HL-60 (cell line): ENCODE results near the gene STRN3.

Experiments used
- DNase-seq, 2 experiments: peaks; one replicate each; pipeline ENCODE4 v3.0.0-alpha.2; 2010 to 2020; ENCODE audit warnings: low read depth in 1 of 2, low spot score in 1 of 2
- H3K27ac ChIP-seq: fragments of 250-450 bp; sonication (Bioruptor Pico); replicated peaks from 2 replicates; pipeline ENCODE4 v1.5.1; 2020; ENCODE audit warnings: mild to moderate bottlenecking, moderate library complexity
- H3K27me3 ChIP-seq: fragments of 250-450 bp; sonication (Bioruptor Pico); 2 replicates; pipeline ENCODE4 v1.5.1; 2021; ENCODE audit warnings: mild to moderate bottlenecking, moderate library complexity; ENCODE audit not compliant: insufficient read depth, poor library complexity, severe bottlenecking
- H3K4me3 ChIP-seq: replicated peaks from 2 replicates; pipeline ENCODE4 v1.5.1; 2011; ENCODE audit warnings: mild to moderate bottlenecking, control low read depth, low read length; ENCODE audit not compliant: insufficient read depth
- CTCF ChIP-seq: IDR thresholded peaks from one replicate; pipeline ENCODE4 v1.5.1; 2011; ENCODE audit warnings: low read length, control low read depth, inconsistent platforms; ENCODE audit not compliant: insufficient read depth
- GABPA ChIP-seq: IDR thresholded peaks from 2 replicates; pipeline ENCODE4 v1.6.1; 2012; ENCODE audit warnings: low read depth
- POLR2AphosphoS5 ChIP-seq: IDR thresholded peaks from 2 replicates; pipeline ENCODE4 v1.6.1; 2012; ENCODE audit warnings: low read depth
- REST ChIP-seq: IDR thresholded peaks from 2 replicates; pipeline ENCODE4 v1.6.1; 2012; ENCODE audit warnings: low read depth; ENCODE audit not compliant: insufficient replicate concordance
- SPI1 ChIP-seq: IDR thresholded peaks from 2 replicates; pipeline ENCODE4 v1.6.1; 2012; ENCODE audit warnings: low read depth, mild to moderate bottlenecking, borderline replicate concordance

STRN3 gene

GRCh38 chr14:30849983-30850382 lies 176.2 kb downstream of the STRN3 start:
- Histone ChIP-seq H3K4me3 (no peak overlapping the region), H3K27me3 (no peaks in the 10 kb centered on the region), H3K27ac (no peak overlapping the region)
- TF ChIP-seq REST (no peak), GABPA (no peak), SPI1 (no peak), POLR2AphosphoS5 (no peak), CTCF (no peak)
- DNase-seq: no peak

- DNase-seq: peak; percentile 17 to 20
These were observed 176.8 kb downstream of the STRN3 start for GRCh38 chr14:30849354-30849753.

More at GRCh38 chr14:30849354-30849753, 176.8 kb downstream of the STRN3 start:
- no peaks in the 10 kb centered on the region for H3K27me3 ChIP-seq
- no peak overlapping the region for H3K4me3 ChIP-seq
- H3K27ac ChIP-seq: 0 out of 2 replicates have a peak overlapping the region, but pooled peaks have one; percentile 14
- no peak for TF ChIP-seq CTCF
- no peak for TF ChIP-seq POLR2AphosphoS5
- TF ChIP-seq SPI1: no peak
- no peak for TF ChIP-seq REST
- no peak for TF ChIP-seq GABPA
